Activated CD4-positive, CD25-positive, alpha-beta regulatory T cell treated with anti-CD3 and anti-CD28 coated beads, Interleukin-2, amount 50 U/mL, for 72 hours (primary cell): Measurements from ENCODE around the gene HOXA9.

Experiments used
- DNase-seq: peaks from one replicate; pipeline ENCODE4 v3.0.0; 2021

HOXA9 gene

DNA sequence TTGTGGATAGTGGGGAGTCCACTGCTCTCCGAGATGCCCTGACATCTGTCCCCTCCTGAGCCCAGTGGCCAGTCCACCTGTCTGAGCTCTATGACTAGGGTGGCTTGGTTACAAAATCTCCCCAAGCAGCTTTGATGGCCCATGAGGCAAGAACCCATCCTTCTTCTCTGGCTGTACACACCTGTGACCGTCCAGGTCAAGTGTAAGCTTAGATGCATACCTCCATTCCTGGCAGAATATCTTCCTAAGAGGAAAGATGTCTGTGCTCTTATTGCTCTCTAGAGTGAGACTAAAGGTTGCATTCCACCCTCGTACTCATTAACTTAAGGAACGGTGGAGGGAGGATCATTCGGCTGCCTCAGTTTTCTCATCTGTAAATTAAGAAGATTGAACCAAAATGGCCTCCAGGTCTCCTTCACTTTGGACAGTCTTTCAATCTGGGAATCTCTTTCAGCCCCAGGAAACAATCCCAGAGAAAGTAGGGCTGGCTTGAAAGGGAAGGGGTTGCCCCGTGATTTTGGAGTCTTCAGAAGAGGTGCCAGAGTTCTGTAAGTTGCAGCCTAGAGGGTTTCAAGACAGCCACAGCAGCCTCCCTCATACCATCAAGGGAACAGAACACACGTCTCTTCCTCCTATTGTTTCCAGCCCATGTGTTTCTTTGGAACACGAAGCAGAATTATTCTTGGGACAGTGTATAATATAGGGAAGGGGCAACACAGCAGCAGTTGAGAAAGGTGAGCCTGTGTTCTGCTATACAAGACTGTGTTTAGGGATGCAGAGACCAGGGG lies 40.2 kb downstream of the HOXA9 start:
- DNase-seq, result no peak

DNA sequence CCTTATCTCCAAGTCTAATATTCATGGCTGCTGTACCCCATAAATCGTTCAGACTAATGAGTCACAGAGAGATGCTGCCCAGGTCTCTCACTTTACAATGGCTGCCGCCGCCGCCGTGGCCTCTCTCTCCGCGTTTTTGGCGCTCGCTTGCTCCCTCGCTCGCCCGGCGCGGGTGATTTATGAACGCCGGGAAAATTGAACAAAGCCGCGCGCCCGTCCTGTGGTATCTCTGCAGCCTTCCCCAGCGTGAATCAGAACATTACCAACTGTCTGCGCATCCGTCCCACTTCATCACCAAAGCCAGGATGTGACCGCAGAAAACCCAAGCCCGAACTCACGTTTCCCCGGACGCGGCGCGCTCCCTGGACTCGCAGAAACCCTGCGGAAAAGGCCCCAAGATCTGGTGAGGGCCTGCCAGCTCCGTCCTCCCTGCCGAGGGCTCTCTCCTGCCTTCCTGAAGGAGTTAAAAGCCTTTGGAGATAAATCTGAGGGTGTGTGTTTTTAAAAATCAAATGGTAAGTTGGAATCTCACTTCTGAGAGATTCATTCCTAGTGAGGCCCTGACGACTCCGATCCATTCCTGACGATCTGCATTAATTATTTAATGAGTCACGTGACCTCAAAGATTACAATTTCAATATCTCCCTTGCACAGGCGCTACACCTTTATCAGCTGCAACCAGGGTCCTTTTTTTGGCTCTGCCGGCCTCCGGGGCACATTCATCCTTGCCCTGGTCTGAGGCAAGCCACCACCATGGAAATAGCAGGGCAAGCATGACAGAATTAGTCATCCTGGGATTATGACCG lies 41.0 kb downstream of the HOXA9 start:
- no peak for DNase-seq

DNA sequence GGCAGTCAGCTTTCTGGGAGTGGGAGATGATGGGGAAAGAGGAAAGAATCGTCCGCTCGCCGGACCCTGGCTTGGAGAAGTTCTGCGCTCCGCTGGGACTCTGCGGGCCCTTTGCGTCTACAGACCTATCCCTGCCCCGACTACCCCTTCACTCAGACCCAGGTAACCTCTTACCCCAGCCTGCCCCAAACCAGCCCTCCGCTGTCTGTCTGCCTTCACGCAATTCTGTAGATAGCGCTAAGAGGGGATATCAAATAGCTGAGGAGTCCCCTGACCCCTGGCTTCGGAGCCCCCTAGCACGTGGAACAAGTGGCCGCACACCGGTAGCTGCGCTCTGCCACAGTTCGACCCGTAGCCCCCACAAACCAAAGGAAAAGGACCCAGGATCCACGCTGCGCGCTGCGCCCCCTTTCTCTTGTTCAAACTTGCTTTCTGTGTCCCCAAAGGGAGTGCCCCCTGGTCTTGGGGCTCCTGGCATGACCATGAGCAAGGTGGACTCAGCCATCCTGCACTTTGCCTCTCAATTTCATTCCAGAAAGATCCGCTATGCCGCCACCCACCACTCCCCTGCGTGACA lies 41.8 kb downstream of the HOXA9 start:
- no peak for DNase-seq

DNA sequence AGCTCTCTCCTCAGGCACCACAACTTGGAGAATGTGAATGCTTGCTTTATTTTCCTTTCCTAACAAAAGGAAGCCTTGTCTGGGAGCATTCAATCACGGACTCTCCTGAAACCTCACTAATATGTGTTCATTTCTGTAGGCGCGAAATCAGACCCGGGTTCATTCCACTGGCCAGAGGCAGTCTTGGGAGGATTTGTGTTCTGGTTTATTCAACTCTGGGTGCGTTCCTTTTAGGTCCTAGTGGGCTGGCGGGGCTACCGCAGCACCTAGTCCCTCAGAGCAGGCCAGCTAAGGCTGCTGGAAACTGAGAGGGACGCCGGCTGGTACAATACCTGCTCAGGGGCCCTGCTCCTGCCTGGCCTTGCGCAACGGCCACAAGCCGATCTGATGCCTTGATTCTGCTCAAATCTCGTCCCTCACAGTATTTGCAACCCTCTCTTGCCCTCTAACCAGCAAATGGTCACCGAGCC lies 42.3 kb downstream of the HOXA9 start:
- no peak for DNase-seq

DNA sequence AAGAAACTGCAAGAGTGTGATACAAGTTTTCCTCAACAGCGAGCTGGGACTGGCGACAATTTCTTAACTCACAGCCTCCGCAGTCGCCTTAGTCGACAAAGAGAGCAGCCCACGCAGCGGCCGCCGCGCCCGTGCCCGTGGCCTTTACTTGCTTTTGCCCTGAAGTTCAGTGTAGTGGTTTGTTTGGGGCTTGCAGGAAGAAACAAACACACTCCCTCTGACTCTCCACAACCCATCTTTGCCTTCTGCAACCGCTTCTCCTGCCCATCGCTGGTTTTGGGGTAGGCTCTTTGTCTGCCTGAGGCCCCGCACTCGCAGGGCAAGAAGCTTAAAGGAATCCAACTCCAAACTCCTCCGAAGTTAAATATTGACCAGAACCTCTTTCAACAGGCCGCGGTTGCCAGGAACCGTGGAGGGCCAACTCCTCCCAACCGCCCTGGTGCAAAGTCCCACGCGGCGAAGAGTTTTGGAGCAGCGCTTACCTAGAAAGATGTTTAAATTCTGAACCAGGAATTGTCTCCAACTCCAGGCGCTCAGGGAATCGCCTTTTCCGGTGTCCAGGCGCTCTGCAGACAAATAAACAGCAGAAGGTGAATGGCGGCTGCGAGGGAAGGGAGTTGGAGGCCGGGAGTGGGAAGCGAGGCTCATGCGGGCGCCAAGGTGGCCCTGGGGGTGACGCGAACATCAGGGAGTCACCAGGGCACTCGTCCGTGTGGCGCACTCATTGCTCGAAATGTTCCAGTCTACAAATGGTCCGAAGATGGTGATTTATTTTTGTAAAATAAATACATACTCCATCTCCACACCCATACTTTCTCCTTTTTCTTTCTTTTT lies 43.0 kb downstream of the HOXA9 start:
- no peak for DNase-seq

DNA sequence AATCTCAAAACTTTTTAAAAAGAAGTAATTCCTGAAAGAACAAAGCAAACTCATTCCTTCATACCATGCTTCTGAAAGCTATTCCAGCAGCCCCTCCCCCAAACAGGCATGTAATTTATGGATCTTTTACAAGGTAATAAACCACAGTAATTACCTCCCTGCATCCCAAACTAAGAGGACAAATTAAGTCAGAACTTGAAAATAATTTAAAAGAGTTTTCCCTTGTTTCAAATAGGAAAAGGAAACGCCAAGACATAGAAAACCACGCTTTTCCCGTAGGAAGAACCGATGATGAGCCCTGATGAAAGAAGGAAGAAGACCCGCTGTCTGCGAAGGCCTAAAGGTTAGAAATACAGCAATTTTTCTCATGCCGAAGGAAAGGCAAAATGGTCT lies 43.7 kb downstream of the HOXA9 start:
- DNase-seq, result no peak

DNA sequence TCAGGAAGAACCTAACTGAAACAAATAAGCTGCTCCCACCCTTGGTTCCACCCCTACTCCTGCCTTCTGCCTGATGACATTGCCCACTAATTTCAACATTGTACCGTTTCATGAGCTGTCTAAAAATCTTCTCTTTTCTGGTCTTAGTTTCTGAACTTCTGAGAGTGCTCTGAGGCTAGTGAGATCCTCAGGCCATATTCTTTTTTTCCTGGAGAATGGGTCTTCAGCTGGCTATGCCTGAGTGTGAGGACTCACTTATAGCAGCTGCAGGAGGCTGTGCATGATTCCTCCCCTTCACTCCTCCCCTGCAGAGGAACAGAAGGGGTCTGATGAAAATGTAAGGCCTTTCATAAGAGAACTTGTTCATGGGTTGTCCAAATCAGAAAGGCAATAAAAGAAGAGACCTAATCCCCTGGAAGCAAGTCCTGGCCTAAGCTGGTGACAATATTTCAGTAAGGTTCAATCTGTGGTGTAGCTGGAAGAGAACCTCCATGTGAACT lies 45.9 kb downstream of the HOXA9 start:
- DNase-seq, result no peak

DNA sequence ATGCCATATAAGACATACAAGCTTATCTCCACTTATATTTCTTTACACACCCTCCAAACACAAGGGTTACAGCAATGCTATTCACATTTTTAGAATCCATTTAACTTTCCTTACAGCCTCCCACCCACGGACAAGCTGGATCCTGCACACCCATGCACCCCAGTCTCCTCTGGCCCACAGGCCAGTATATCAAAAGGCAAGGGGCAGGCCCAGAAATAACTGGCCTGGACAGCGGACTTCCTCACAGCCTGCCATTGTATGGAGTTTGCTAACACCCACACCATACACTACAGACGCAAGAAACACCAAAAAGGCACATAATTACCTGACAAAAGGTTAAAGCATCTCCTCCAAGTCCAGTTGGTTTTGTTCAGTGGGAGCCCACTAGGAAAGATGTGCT lies 46.8 kb downstream of the HOXA9 start:
- DNase-seq, result no peak

DNA sequence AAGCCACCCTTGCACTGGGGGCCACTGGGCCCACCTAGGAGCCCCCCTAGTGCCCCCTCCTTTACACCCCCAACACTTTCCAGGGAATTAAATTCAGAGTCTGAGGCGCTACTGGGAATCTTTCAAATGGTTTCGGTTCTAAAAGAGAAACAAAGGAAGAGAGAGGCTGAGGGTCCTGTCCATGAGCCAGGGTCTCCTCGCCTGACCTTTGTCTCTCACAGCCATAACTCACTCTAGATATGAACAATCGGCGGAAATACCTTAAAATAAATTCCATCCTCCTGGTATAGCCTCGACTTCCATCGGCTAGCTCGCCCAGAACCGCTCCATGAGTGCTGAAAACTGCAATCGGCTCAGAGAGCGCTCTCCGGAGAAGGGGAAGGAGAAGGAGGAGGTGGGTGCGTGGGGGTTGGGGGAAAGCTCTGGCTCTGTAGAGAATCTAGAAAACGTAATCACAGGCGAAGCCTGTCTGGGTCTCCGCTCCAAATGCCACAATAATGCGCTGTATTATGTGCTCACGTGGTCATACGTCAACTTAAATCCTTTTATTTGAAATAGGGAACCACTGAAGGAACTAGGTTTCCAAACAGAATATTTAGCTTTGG lies 47.3 kb downstream of the HOXA9 start:
- DNase-seq, result no peak

DNA sequence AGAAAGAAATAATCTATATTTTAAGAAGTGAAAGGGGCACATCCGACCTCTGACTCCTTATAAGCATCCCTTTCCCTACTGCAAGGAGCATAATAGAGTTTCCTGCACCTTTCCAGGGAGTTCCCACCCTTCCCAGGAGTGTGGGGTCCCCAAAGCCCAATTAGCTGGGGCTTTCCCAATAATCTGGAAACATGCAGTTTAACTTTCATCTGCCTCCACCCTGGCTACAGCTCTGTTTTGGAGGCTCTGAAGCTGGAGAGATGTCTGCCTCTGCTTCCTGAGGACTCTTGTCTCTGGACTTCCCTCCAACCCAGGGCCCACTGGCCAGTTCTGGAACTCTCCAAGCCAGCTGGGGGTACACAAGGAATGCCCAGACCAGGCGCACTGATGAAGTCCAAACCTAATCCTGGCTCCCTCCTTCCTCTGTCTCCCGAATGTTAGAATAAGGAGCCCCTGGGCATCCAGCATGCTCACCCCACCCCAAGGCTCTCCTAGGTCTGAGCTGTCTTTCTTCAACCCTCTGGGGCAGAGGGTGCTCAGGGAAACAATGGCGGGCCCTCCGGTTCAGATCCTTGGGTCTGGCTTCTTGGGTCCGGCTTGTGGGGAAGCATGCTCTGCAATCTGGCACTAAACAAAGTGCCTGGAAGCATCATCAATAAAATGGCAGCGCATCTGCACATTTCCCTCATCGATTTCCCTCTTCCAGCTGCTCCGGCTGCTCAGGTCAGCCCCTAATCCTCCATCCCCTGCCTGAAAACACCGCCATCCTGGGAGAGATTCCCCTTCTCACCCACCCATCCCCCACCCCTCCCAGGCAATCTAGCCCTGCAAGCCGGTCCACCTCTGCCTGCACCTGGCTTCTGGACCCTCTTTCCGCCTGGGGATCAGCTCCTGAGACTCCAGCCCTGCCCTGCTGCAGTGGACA lies 48.1 kb downstream of the HOXA9 start:
- DNase-seq, result no peak

DNA sequence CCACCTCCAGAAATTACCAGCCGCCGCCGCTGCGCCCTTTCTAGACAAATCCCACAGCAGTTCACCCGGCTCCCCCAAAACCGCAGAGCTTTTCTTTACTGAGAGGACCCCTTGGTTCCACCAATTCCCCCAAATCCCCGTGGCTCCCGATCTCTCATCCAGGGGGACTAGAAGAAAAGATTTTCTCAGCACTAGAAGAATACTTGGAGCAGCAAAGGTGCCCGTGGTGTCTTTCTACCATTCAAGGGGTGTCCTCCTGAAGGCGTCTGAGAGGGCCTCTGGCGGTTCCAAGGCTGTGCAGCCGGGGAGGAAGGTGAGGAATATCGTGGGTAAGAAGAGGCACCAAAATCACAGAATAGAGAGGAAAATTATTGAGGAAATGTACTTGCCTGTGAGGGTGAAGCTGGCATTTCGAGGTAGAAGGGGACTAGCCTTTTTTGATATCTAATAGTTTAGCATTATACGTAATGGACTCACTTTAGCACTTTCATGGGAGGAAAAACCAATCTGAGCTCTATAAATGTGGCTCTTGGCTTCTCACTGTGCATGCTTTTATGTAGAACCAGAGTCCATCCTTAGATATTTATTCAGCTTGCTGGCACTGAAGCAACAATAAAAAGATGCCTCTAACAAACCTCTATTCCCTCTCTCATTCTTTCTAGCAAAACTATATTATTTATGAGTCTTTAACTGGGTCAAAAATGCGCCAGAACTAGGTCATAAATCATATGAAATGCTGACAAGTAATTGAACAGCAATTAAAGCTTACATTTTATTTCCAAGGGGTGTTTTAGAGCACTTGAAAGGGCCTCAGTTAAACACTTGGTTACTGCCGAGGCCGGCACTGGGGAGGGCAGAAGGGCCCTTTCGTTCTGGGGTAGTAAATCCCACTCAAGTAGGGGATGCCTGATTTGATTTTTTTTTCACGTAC lies 49.0 kb downstream of the HOXA9 start:
- no peak for DNase-seq

DNA sequence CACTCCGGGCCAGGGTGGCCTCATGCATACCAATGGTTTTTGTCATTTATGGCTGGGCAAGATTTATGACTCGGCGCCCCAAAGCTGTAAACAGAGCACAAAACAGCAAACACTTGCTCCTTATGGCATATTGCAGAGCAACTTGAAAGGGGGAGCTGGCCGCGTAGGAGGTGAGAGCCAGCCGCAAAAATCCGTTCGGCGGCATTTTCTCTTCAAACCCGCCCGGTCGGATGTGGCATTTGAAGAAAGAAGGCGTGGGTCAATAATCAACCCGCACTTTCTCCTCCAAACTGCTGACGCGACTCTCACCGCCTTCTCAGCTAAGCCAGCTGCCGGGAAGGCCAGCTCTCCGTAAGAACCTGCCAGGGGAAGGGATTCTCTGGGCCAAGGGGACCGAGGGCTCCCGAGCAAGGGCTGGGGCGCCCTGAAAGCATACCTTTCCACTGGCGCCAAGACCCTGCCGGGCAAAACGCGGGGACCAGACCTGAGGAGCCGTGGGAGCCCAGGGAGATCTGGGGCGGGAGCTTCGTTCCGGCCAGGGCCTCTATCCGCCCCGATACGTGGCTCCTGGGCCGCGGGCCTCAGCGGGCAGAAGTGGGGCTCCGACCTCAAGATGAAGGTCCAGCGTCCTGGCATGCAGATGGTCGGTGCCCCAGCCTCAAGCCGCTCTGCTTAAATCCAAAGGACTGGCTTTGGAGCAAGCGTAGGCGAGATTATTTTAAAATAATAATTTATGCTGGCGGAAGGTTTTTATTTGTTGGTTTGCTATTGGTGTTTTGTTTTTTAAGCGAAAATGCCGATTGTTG lies 49.9 kb downstream of the HOXA9 start:
- no peak for DNase-seq

DNA sequence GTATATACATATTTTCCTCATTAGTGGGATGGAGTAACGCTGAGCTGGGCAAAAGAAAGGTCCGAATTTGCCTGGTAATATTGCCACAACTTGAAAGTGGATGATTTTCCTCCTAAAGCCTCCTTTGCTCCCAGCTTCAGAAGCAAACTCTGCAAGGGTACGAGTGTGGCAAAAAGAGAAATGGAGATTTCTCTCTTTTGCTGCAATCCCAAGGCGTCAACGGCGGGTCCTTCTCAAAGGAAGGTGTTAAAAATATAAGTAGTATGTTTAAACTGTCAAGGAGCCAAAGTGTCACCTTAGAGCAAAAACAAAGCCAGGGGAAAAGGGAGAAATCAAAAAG lies 50.5 kb downstream of the HOXA9 start:
- no peak for DNase-seq

DNA sequence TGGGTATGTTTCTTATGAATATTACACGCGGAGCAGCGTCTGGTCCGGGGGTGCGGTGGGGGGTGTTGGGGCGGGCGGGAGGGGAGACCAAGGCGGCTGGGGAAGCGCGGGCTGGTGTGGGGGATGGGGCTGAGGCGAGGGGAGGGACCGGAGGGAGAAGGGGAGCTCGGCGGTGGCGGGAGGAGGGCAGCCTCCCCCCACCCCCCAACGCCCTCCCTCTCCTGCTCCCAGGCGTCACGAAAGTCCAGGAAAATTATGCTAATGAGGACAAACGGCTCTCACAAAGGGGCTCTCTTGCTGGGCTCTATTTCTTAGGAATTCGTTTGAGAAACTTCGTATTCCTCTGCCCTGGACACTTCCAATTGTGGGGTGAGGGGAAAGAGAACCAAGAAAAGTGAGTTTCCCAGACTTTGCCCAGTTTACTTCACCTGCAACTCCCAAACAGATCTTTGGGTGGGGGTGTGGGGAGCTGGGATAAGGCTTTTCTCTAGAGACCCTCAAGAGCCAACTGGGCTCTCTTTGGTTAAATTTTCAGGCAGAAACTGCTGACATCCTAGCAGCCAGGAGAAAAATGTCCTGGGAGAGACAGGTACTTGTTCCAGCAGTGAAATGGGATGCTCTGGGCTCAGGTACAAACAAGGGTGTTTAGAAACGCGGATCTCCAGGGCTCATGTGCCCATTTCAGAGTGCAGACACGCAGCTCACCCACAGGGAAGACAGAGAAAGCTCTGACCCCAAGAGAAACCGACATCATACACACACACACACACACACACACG lies 51.2 kb downstream of the HOXA9 start:
- no peak for DNase-seq

DNA sequence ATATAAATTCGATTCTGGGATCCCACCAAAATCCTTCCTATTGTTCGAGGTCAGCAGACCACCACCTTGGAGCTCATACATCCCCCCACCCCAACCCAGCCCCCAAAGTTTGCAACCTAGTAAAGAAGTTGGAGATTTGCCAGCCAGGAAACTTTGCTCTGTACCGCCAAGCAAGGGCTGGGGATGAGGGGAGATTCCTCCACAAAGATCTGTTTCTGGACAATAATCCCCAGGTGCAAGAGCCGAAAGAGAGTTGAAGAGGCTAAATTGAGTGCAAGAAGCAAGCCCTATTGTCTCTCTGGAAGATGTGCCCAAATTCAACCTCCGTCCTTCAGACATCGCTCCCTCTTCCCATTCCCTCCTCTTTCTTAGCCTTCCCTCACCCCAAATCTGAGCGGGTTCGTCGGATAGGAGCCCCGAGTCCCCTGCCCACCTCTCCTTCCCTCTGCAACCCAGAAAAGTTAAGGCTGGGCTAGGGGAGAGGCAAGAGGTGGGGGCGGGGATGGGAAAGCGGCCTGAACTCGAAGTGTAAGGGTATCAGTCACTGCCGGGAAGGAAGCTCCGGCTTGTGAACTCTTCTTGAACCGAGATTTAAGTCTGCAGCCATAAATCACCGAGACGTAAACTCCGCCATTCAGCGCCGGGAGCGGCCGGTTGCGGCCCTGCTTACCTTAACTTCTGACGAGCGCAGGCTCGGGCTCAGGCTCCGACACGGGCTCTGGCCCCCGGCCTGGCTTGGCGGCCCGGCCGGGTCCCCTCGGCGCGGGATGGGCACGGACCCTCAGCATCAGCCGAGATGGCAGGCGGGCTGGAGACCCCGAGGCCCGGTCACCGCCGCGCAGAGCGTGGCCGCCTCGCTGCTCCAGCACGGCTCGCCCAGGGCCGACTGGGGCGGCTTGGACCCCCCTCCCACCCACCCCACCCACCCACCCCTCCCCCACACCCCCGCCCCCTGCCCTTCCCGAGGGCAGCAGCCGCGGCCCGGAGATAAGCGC lies 52.1 kb downstream of the HOXA9 start:
- no peak for DNase-seq
